HepG2 (cell line): ENCODE results near the gene JMJD1C. TPM values are rescaled to one million over a fixed set of nuclear protein-coding genes. Genes with fewer than 3 reads are reported as not detected.
A peak's percentile ranks its signal among the peaks of the same experiment; 100 is the strongest.

Experiments used
- ATAC-seq: fragments of 200-7000 bp; cut with Tn5 transposase; 3 replicates; pipeline ENCODE4 v1.9.1; 2020; ENCODE audit warnings: mild to moderate bottlenecking, moderate library complexity
- BruUV-seq: library from RNA; stranded (reverse); fragments of 400-500 nt; replicated peaks from 2 replicates; lab custom pipeline; 2021; lab: Mats Ljungman, UMichigan
- CTCF ChIA-PET: fragments of 300-600 bp; formaldehyde crosslinking; extraction: SDS; loops from one replicate; lab custom pipeline; 2021; ENCODE audit warnings: low total read pairs, inconsistent platforms, low intra/inter-chr PET ratio; lab: Yijun Ruan, JAX
- POLR2A ChIA-PET: fragments of 350-600 bp; sonication (Branson Sonifier 250); formaldehyde crosslinking; loops from one replicate; lab custom pipeline; 2020; ENCODE audit warnings: antibody characterized with exemption, inconsistent platforms; lab: Yijun Ruan, JAX
- DNase-seq: peaks from one replicate; pipeline ENCODE4 v3.0.0-alpha.2; 2015; ENCODE audit warnings: low spot score
- FAIRE-seq: peaks from 3 replicates; lab custom pipeline; 2011; peaks lifted over from hg19 to GRCh38; lab: Jason Lieb, UNC
- H2AFZ ChIP-seq: one replicate; pipeline ENCODE4 v1.6.1; 2011; ENCODE audit warnings: low read length, inconsistent platforms
- H3K27ac ChIP-seq: fragments of 300-600 bp; 3 replicates; pipeline ENCODE4 v1.8.0; 2011; ENCODE audit warnings: mixed run types, mild to moderate bottlenecking, mixed read lengths, low read length, inconsistent platforms; ENCODE audit not compliant: insufficient read depth; ENCODE audit errors: extremely low read length
- H3K27me3 ChIP-seq, 2 experiments: fragments of 200-600 bp in 1 of 2; 2 replicates in 1 of 2; 3 replicates in 1 of 2; pipeline versions ENCODE4 v1.6.0 to v1.8.0; 2011; ENCODE audit warnings: low read length in 2 of 2, mild to moderate bottlenecking in 2 of 2, moderate library complexity in 2 of 2, inconsistent platforms in 1 of 2; ENCODE audit not compliant: insufficient read depth in 2 of 2, control insufficient read depth in 1 of 2
- H3K36me3 ChIP-seq, 2 experiments: fragments of 200-600 bp in 1 of 2; replicated peaks in 1 of 2; 2 replicates in 1 of 2; 3 replicates in 1 of 2; pipeline versions ENCODE4 v1.5.1 to v1.8.0; 2011; ENCODE audit warnings: low read length in 2 of 2, inconsistent platforms in 1 of 2; ENCODE audit not compliant: insufficient read depth in 2 of 2, control insufficient read depth in 1 of 2
- H3K4me1 ChIP-seq: 2 replicates; pipeline ENCODE4 v1.5.1; 2012; ENCODE audit warnings: low read length, inconsistent platforms; ENCODE audit not compliant: insufficient read depth
- H3K4me2 ChIP-seq: 2 replicates; pipeline ENCODE4 v1.6.0; 2011; ENCODE audit warnings: low read depth, low read length, inconsistent platforms
- H3K4me3 ChIP-seq, 3 experiments: fragments of 200-600 bp in 1 of 3; sonication (generic), shearing (Covaris generic) in 1 of 3; replicated peaks in 1 of 3; 2 replicates each; pipeline ENCODE4 v1.5.1; 2011 to 2016; ENCODE audit warnings: low read length in 3 of 3, inconsistent platforms in 2 of 3, low read depth in 2 of 3, mild to moderate bottlenecking in 2 of 3, control low read depth in 1 of 3, mixed read lengths in 1 of 3; ENCODE audit not compliant: insufficient read depth in 1 of 3
- H3K79me2 ChIP-seq: one replicate; pipeline ENCODE4 v1.6.1; 2011; ENCODE audit warnings: low read length, inconsistent platforms; ENCODE audit not compliant: insufficient read depth
- H3K9ac ChIP-seq: 2 replicates; pipeline ENCODE4 v1.6.0; 2011; ENCODE audit warnings: mild to moderate bottlenecking, low read depth, low read length, inconsistent platforms; ENCODE audit not compliant: insufficient read depth
- H3K9me3 ChIP-seq: 2 replicates; pipeline ENCODE4 v1.5.1; 2012; ENCODE audit warnings: mild to moderate bottlenecking, low read length
- H4K20me1 ChIP-seq: 2 replicates; pipeline ENCODE4 v1.6.0; 2011; ENCODE audit warnings: inconsistent platforms, mild to moderate bottlenecking, low read length, moderate library complexity; ENCODE audit not compliant: insufficient read depth
- CREM ChIP-seq, 2 experiments: sonication (generic) in 1 of 2; formaldehyde crosslinking in 1 of 2; IDR thresholded peaks; 2 replicates each; pipeline versions ENCODE4 v1.4.0 to v1.6.1; 2016 to 2020; ENCODE audit warnings: antibody characterized with exemption in 1 of 2, mild to moderate bottlenecking in 1 of 2, missing genetic modification reagents in 1 of 2
- HNRNPH1 ChIP-seq: fragments of 200-400 bp; formaldehyde crosslinking; optimal IDR thresholded peaks from 2 replicates; pipeline ENCODE3; 2017; ENCODE audit warnings: mild to moderate bottlenecking, low read depth, low read length
- KAT7 ChIP-seq: IDR thresholded peaks from 2 replicates; pipeline ENCODE4 v1.6.1; 2018; ENCODE audit warnings: borderline replicate concordance, missing compliant biosample characterization
- KDM4B ChIP-seq: sonication (generic); formaldehyde crosslinking; IDR thresholded peaks from 2 replicates; pipeline ENCODE4 v1.4.0; 2020; ENCODE audit warnings: missing genetic modification reagents
- PPARG ChIP-seq: conservative IDR thresholded peaks from 2 replicates; pipeline ENCODE4 v1.6.1; 2016; ENCODE audit warnings: missing biosample characterization, missing genetic modification reagents
- RBM39 ChIP-seq: fragments of 200-400 bp; formaldehyde crosslinking; IDR thresholded peaks from one replicate; pipeline ENCODE4 v1.6.1; 2018; ENCODE audit warnings: antibody characterized with exemption, mild to moderate bottlenecking, low read depth, low read length; ENCODE audit not compliant: poor library complexity, severe bottlenecking
- REXO4 ChIP-seq: sonication (generic); formaldehyde crosslinking; IDR thresholded peaks from 2 replicates; pipeline ENCODE4 v1.8.0; 2022; ENCODE audit warnings: missing genetic modification reagents, mild to moderate bottlenecking, borderline replicate concordance
- RXRA ChIP-seq: sonication (generic); formaldehyde crosslinking; IDR thresholded peaks from 2 replicates; pipeline ENCODE4 v1.5.1; 2020; ENCODE audit warnings: missing genetic modification reagents
- SUZ12 ChIP-seq: fragments of 150-350 bp; IDR thresholded peaks from 2 replicates; pipeline ENCODE4 v1.6.1; 2014; ENCODE audit warnings: low read depth, low read length
- TBX2 ChIP-seq: sonication (generic); formaldehyde crosslinking; IDR thresholded peaks from 2 replicates; pipeline ENCODE4 v1.5.0; 2020; ENCODE audit warnings: missing genetic modification reagents, mild to moderate bottlenecking, borderline replicate concordance
- TEAD3 ChIP-seq: optimal IDR thresholded peaks from 2 replicates; pipeline ENCODE3; 2016; ENCODE audit warnings: borderline replicate concordance
- ZNF224 ChIP-seq: sonication (generic); formaldehyde crosslinking; IDR thresholded peaks from 2 replicates; pipeline ENCODE4 v1.5.0; 2020; ENCODE audit warnings: mild to moderate bottlenecking, missing genetic modification reagents
- ZNF326 ChIP-seq: sonication (generic); formaldehyde crosslinking; IDR thresholded peaks from 2 replicates; pipeline ENCODE4 v1.4.0; 2020; ENCODE audit warnings: missing genetic modification reagents, borderline replicate concordance
- ZNF672 ChIP-seq: sonication (generic); formaldehyde crosslinking; IDR thresholded peaks from 2 replicates; pipeline ENCODE4 v1.8.1; 2022; ENCODE audit warnings: missing genetic modification reagents
- ZNF784 ChIP-seq: sonication (generic); formaldehyde crosslinking; IDR thresholded peaks from 2 replicates; pipeline ENCODE4 v1.5.1; 2020; ENCODE audit warnings: missing genetic modification reagents, mild to moderate bottlenecking, borderline replicate concordance
- ZNF878 ChIP-seq: sonication (generic); formaldehyde crosslinking; IDR thresholded peaks from 2 replicates; pipeline ENCODE4 v1.8.1; 2023; ENCODE audit warnings: mild to moderate bottlenecking, missing genetic modification reagents, moderate library complexity
- WGBS: methylation state at CpG from one replicate; pipeline ENCODE4 v1.1.6; 2017; ENCODE audit warnings: low lambda C conversion rate; 5-methylcytosine and 5-hydroxymethylcytosine counted together
- in situ Hi-C: cut with HindIII; loops from 2 replicates; pipeline ENCODE4 v1.10.0; 2017; ENCODE audit warnings: low pct_unique_long_range_greater_than_20kb; ENCODE audit not compliant: extremely low pct_ligation_motif_present
- intact Hi-C: fragments of 100-400 bp; cut with micrococcal nuclease; formaldehyde crosslinking; loops from one replicate; pipeline ENCODE4 v1.10.0; 2022; ENCODE audit not compliant: unreplicated experiment
- polyA plus RNA-seq, 8 experiments: library from polyadenylated mRNA; depleted of rRNA in 3 of 8; stranded (reverse) in 7 of 8; unstranded in 1 of 8; fragments of >200 nt; fragmentation: Illumina TruSeq in 4 of 8; extraction: Trizol in 4 of 8; gene quantifications; 2 replicates each; pipeline versions ENCODE4 v1.2.1 to v1.2.3, GENCODE V29; 2011 to 2016; ENCODE audit warnings: low read depth in 4 of 8, missing spikeins in 1 of 8, mixed read lengths in 1 of 8; ENCODE audit not compliant: insufficient read depth in 1 of 8
- total RNA-seq, 5 experiments: library from RNA; depleted of rRNA; stranded (reverse); fragments of >200 nt; fragmentation: Illumina TruSeq; extraction: Trizol; gene quantifications; 2 replicates each; pipeline ENCODE4 v1.2.3, GENCODE V29; 2016; ENCODE audit warnings: low read depth in 1 of 5
- TF ChIP-seq, protein P1 (sequence below): sonication (generic); formaldehyde crosslinking; conservative IDR thresholded peaks from 2 replicates; pipeline ENCODE4 v1.8.0; 2022; ENCODE audit warnings: mild to moderate bottlenecking, moderate library complexity, missing genetic modification reagents

Gene JMJD1C
- total and polyA plus RNA-seq, 2 of the 13 experiments (the other 11 are each of a cell fraction or from before 2014, with no cell fraction given), result 42.3 to 42.7 TPM

GRCh38 chr10:63129888-63130287 is 335.9 kb downstream of the JMJD1C start:
- Histone ChIP-seq H3K4me1 (peaks cover 11% of the 10 kb centered on the region), H3K4me3 (no peak overlapping the region), H2AFZ (no peak overlapping the region), H4K20me1 (no peaks in the 10 kb centered on the region), H3K36me3 (no peaks in the 10 kb centered on the region), H3K9ac (no peak overlapping the region), H3K4me2 (no peak overlapping the region), H3K9me3 (no peaks in the 10 kb centered on the region), H3K79me2 (peaks cover 13% of the 10 kb centered on the region), H3K27ac (no peak overlapping the region), H3K27me3 (no peaks in the 10 kb centered on the region; a peak in 1 of 5 replicates)
- intact Hi-C loops, result no loop called here
- 49% methylated on average over 6 of the region's 6 CpGs for WGBS
- BruUV-seq, result no TSS peak
- no peak for ATAC-seq
- CTCF ChIA-PET, result no interaction called here
- TF ChIP-seq TEAD3 (peak; percentile 48), REXO4 (CRISPR knock-in tag) (no peak)
- no peak for DNase-seq
- in situ Hi-C loops, result loop anchor here (10.0 kb wide), 1 partner anchor 325 kb away; the partner anchor contains the start of gene ADO
- FAIRE-seq, result no peak
- POLR2A ChIA-PET, result interaction anchor here (1.7 kb wide), 1 partner anchor 14 kb away, joined by 3 read pairs; no protein-coding TSS in a partner anchor

DNA sequence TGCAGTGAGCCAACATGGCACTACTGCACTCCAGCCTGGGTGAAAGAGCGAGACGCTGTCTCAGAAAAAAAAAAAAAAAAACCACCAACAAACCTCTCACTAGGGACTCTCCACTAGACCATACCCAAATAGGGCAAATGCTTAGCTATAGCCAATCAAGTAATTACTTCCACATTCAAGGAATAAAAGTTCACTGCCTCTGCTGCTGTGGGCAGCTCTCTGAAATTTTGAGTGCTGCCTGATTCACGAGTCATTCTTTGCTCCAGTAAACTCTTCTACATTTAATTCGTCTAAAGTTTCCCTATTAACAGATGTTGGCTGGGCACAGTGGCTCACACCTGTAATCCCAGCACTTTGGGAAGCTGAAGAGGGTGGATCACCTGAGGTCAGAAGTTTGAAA is 337.3 kb downstream of the JMJD1C start:
- WGBS, result 66% methylated on average over 4 of the region's 4 CpGs
- in situ Hi-C loops, result no loop called here
- no peaks in the 10 kb centered on the region for H4K20me1 ChIP-seq
- DNase-seq (no peak), FAIRE-seq (no peak), ATAC-seq (no peak)
- no peaks in the 10 kb centered on the region for H3K36me3 ChIP-seq
- POLR2A ChIA-PET, result no interaction called here
- H3K27me3 ChIP-seq, result no peaks in the 10 kb centered on the region; a peak in 1 of 5 replicates
- BruUV-seq, result no TSS peak
- H3K4me3 ChIP-seq, result no peak overlapping the region
- no peak overlapping the region for H2AFZ ChIP-seq
- peaks cover 6% of the 10 kb centered on the region for H3K4me1 ChIP-seq
- intact Hi-C loops, result no loop called here
- CTCF ChIA-PET, result no interaction called here
- no peaks in the 10 kb centered on the region for H3K9me3 ChIP-seq
- H3K9ac ChIP-seq, result no peak overlapping the region
- H3K27ac ChIP-seq, result no peak overlapping the region
- H3K79me2 ChIP-seq, result no peaks in the 10 kb centered on the region
- no peak overlapping the region for H3K4me2 ChIP-seq
- TF ChIP-seq ZNF672, result no peak
- no peak for TF ChIP-seq RXRA (CRISPR knock-in tag)
- TF ChIP-seq RBM39, result no peak
- TF ChIP-seq SUZ12, result no peak
- no peak for TF ChIP-seq ZNF326 (CRISPR knock-in tag)
- no peak for TF ChIP-seq KAT7 (CRISPR knock-in tag)
- no peak for TF ChIP-seq ZNF224 (CRISPR knock-in tag)
- no peak for TF ChIP-seq ZNF784 (CRISPR knock-in tag)
- no peak for TF ChIP-seq CREM (IDR thresholded peaks at IDR 0.05)
- TF ChIP-seq CREM (CRISPR knock-in tag; IDR thresholded peaks at IDR 0.05), result no peak
- TF ChIP-seq, protein P1, sequence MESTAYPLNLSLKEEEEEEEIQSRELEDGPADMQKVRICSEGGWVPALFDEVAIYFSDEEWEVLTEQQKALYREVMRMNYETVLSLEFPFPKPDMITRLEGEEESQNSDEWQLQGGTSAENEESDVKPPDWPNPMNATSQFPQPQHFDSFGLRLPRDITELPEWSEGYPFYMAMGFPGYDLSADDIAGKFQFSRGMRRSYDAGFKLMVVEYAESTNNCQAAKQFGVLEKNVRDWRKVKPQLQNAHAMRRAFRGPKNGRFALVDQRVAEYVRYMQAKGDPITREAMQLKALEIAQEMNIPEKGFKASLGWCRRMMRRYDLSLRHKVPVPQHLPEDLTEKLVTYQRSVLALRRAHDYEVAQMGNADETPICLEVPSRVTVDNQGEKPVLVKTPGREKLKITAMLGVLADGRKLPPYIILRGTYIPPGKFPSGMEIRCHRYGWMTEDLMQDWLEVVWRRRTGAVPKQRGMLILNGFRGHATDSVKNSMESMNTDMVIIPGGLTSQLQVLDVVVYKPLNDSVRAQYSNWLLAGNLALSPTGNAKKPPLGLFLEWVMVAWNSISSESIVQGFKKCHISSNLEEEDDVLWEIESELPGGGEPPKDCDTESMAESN (CRISPR knock-in tag), result no peak
- no peak for TF ChIP-seq PPARG (CRISPR knock-in tag)
- no peak for TF ChIP-seq KDM4B (CRISPR knock-in tag)
- no peak for TF ChIP-seq HNRNPH1
- TF ChIP-seq ZNF878 (CRISPR knock-in tag), result no peak
- no peak for TF ChIP-seq TBX2 (CRISPR knock-in tag)
